LNCaP clone FGC (cell line): Measurements from ENCODE around the gene CELF6.

Source experiments
- DNase-seq: peaks from one replicate; pipeline ENCODE4 v3.0.0-alpha.2; 2011; ENCODE audit warnings: low read depth
- H3K4me3 ChIP-seq: 2 replicates; pipeline ENCODE4 v1.5.1; 2011; ENCODE audit warnings: mild to moderate bottlenecking, low read depth, low read length, control low read depth
- CTCF ChIP-seq: IDR thresholded peaks from 2 replicates; pipeline ENCODE4 v1.5.1; 2012; ENCODE audit warnings: mild to moderate bottlenecking; ENCODE audit not compliant: control insufficient read depth, insufficient read depth; ENCODE audit errors: extremely low read depth

Gene CELF6

DNA sequence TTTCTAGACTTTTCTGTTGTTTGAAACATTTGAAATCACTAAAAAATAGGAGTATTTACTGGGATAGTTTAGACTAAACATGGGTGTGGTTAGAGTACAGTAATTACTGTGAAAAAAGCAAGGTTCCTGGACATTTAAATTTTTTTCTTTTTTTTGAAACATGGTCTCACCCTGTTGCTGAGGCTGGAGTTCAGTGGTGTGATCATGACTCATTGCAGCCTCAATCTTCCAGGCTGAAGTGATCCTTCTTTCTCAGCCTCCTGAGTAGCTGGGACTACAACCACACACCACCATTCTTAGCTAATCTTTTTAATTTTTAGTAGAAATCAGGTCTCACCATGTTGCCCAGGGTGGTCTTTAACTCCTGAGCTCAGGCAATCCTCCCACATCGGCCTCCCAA, 20.4 kb upstream of the CELF6 start:
- DNase-seq, result no peak
- no peak for TF ChIP-seq CTCF
- no peak overlapping the region for H3K4me3 ChIP-seq

- H3K4me3 ChIP-seq, result no peak overlapping the region
- no peak for TF ChIP-seq CTCF
- DNase-seq, result no peak
These were observed 19.8 kb upstream of the CELF6 start for GRCh38 chr15:72339777-72340177.

- no peak for TF ChIP-seq CTCF
- no peak overlapping the region for H3K4me3 ChIP-seq
- peak; percentile 84 for DNase-seq
These were observed 18.8 kb upstream of the CELF6 start for GRCh38 chr15:72338617-72339321.

GRCh38 chr15:72338148-72338547, 18.2 kb upstream of the CELF6 start:
- TF ChIP-seq CTCF, result no peak
- DNase-seq, result no peak
- H3K4me3 ChIP-seq, result no peak overlapping the region

- H3K4me3 ChIP-seq, result no peak overlapping the region
- DNase-seq, result no peak
- no peak for TF ChIP-seq CTCF
These were observed 14.9 kb upstream of the CELF6 start for GRCh38 chr15:72334842-72335241.

DNA sequence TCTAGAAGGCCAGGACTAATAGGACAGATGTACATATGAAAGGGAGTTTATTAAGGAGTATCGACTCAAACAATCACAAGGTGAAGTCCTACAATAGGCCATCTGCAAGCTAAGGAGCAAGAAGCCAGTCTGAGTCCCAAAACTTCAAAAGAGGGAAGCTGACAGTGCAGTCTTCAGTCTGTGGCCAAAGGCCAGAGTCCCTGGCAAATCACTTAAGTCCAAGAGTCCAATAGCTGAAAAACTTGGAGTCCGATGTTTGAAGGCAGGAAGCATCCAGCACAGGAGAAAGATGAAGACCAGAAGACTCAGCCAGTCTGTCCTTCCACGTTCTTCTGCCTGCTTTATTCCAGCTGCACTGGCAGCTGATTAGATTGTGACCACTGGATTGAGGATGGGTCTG, 11.1 kb upstream of the CELF6 start:
- DNase-seq, result no peak
- no peak overlapping the region for H3K4me3 ChIP-seq
- no peak for TF ChIP-seq CTCF

- H3K4me3 ChIP-seq, result no peak overlapping the region
- TF ChIP-seq CTCF, result no peak
- no peak for DNase-seq
These were observed 3.8 kb upstream of the CELF6 start for GRCh38 chr15:72323752-72324151.
